Choroid plexus epithelial cell (primary cell): ENCODE data around the gene PNKP.
A peak's percentile ranks its signal among the peaks of the same experiment; 100 is the strongest.

Experiments
- DNase-seq: peaks from one replicate; pipeline ENCODE4 v3.0.0-alpha.2; 2010; ENCODE audit warnings: low read depth
- H3K4me3 ChIP-seq: 2 replicates; pipeline ENCODE4 v1.5.1; 2011; ENCODE audit warnings: low read depth, mild to moderate bottlenecking, control low read depth, low read length, moderate library complexity
- CTCF ChIP-seq: conservative IDR thresholded peaks from 2 replicates; pipeline ENCODE4 v1.5.1; 2011; ENCODE audit warnings: low read depth, mild to moderate bottlenecking, control low read depth, inconsistent platforms, low read length, moderate library complexity

The PNKP gene

GRCh38 chr19:49812997-49813861 is 54.1 kb downstream of the PNKP start, which contains the start of gene FUZ:
Gene FUZ, minus strand, starts transcription at chr19:49813292. Its CDS starts 186 bp downstream, at chr19:49813106.
- H3K4me3 ChIP-seq: peak within 1 kb of the TSS; percentile 76
- peak; percentile 60 for TF ChIP-seq CTCF
- peak; percentile 99 for DNase-seq

GRCh38 chr19:49812452-49812996 is 54.9 kb downstream of the PNKP start:
- DNase-seq: no peak
- peak overlapping the region; percentile 76 for H3K4me3 ChIP-seq
- TF ChIP-seq CTCF: no peak

- DNase-seq: no peak
- no peak overlapping the region for H3K4me3 ChIP-seq
- no peak for TF ChIP-seq CTCF
These were observed 56.0 kb downstream of the PNKP start for GRCh38 chr19:49811328-49811727.
